Measurements from ENCODE around the gene ATP6V0A1.
"Not testable (repeated sequence)": the region's sequence is repeated elsewhere in the genome, so short reads cannot be mapped to it uniquely, and the experiment has no call there.

The ATP6V0A1 gene

GRCh38 chr17:42438600-42439567 is 19.8 kb upstream of the ATP6V0A1 start:
- DNase-seq: peak; percentile 44

GRCh38 chr17:42441371-42442195 is 17.1 kb upstream of the ATP6V0A1 start:
- DNase-seq: no peak

- no peak for DNase-seq
Measured at GRCh38 chr17:42442196-42442565, 16.5 kb upstream of the ATP6V0A1 start.

GRCh38 chr17:42449176-42449575 is 9.5 kb upstream of the ATP6V0A1 start:
- not testable (repeated sequence) for DNase-seq

GRCh38 chr17:42449838-42450237 is 8.8 kb upstream of the ATP6V0A1 start:
- not testable (repeated sequence) for DNase-seq

GRCh38 chr17:42451270-42451669 is 7.4 kb upstream of the ATP6V0A1 start:
- not testable (repeated sequence) for DNase-seq

- DNase-seq: no peak
Measured at GRCh38 chr17:42453439-42453838, 5.2 kb upstream of the ATP6V0A1 start.

GRCh38 chr17:42454987-42455386 is 3.7 kb upstream of the ATP6V0A1 start:
- DNase-seq: not testable (repeated sequence)

GRCh38 chr17:42456223-42457106 is 2.2 kb upstream of the ATP6V0A1 start:
- DNase-seq: peak; percentile 53

- DNase-seq: no peak
Measured at GRCh38 chr17:42457107-42457792, 1.4 kb upstream of the ATP6V0A1 start.

GRCh38 chr17:42459256-42459800 is 650 bp downstream of the ATP6V0A1 start:
- DNase-seq: peak; percentile 10

GRCh38 chr17:42459801-42460281 is 1.2 kb downstream of the ATP6V0A1 start:
- DNase-seq: peak; percentile 40

- no peak for DNase-seq
Measured at GRCh38 chr17:42460371-42460770, 1.7 kb downstream of the ATP6V0A1 start.

GRCh38 chr17:42463976-42464400 is 5.3 kb downstream of the ATP6V0A1 start:
- DNase-seq: no peak

GRCh38 chr17:42467889-42468288 is 9.2 kb downstream of the ATP6V0A1 start:
- no peak for DNase-seq

- DNase-seq: no peak
Measured at GRCh38 chr17:42472709-42473521, 14.2 kb downstream of the ATP6V0A1 start.

GRCh38 chr17:42474276-42474675 is 15.6 kb downstream of the ATP6V0A1 start:
- DNase-seq: no peak

GRCh38 chr17:42475121-42475520 is 16.4 kb downstream of the ATP6V0A1 start:
- no peak for DNase-seq

- DNase-seq: no peak
Measured at GRCh38 chr17:42475835-42476234, 17.2 kb downstream of the ATP6V0A1 start.

GRCh38 chr17:42476411-42476810 is 17.7 kb downstream of the ATP6V0A1 start:
- no peak for DNase-seq

- no peak for DNase-seq
Measured at GRCh38 chr17:42477173-42477572, 18.5 kb downstream of the ATP6V0A1 start.
